IMR-90 (cell line): Measurements from ENCODE around the gene LRP1B.

Experiments used
- CEBPB ChIP-seq: IDR thresholded peaks from 2 replicates; pipeline ENCODE4 v1.6.1; 2012; ENCODE audit warnings: low read depth, low read length, improper control_type of control experiment
- CTCF ChIP-seq: conservative IDR thresholded peaks from 2 replicates; pipeline ENCODE4 v1.5.1; 2012; ENCODE audit warnings: mild to moderate bottlenecking, low read depth, low read length, improper control_type of control experiment
- RFX5 ChIP-seq: IDR thresholded peaks from 2 replicates; pipeline ENCODE4 v1.8.0; 2012; ENCODE audit warnings: low read depth, mild to moderate bottlenecking, low read length, moderate library complexity

DNA sequence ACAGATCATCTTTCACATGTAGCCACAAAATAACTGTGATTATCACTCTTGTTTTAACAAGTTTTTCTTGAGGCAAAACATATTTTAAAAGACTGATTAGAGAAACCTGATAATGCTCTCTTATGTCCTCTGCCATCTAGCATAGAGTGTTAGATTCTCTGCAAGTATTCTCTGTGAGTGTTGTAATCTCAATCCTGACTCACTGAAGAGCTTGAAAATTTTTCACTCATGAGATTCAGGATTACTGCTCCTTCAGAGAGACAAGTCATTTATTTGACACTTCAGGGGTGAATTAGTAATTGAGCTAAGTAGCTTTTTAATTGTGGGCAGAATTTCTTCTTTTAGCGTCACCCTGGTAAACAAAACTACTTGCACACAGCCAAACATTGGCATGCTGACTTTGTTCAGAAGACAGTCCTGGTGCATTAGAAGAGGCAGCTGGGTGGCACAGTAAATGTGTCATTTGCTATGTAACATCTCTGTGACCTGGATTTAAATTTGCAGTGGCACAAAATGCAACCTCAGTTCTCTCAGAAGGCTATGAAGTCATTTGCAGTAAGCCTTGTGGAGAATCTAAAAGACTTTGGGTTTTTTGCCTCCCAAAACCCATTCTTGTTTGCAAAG lies 172.9 kb downstream of the LRP1B start:
- TF ChIP-seq RFX5 (no peak), CTCF (no peak), CEBPB (no peak)
